NCI-H345 (cell line): Measurements from ENCODE around the gene MBOAT1.

ENCODE experiments used
- DNase-seq: peaks from one replicate; lab custom pipeline; 2025; lab: John Stamatoyannopoulos, UW

Gene MBOAT1

DNA sequence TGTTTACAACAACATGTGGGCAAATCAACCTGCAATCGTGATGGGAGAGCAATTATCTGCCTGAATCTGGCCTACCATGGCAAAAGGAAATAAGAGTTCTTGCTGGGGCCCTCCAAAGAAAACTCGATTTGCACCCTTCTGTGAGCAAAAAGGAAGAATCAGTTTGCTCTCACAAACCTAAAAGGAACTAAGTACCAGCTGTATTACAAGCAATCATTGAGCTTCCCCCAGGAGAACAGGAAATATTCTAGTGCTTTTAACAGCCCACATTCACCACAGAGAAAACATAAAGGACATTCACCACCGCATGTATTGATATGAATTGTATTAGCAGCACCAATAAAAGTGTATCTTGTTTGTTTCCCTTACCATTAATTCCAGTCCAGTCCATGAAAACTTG lies 75.0 kb downstream of the MBOAT1 start:
- no peak for DNase-seq

DNA sequence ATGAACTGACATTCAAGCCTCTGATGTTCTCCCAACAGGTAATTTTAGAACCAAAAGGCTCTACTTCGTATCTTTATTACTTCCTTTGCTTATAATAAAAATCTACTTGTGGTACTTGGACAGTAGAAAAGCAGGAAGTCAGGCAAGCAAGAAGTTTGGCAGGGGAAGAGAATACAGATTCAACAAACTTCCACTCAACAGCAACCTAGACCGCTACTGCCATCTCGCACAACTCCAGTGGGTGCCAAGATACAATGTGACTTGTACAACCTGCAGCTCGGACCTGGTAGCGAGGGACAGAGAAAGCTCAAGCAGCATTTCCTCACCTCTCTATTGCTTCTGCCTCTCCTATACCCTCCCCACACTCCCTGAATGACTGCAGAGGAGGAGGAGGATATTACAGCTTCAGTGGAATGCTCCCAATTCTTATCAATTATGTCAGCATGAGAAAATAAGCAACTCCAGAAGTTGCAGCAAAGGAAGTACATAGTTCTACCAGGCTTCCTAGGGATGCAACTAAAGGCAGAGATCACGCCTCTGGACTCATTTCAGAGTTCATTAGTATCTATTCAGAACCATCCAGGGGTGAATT lies 76.5 kb downstream of the MBOAT1 start:
- DNase-seq: no peak

GRCh38 chr6:20134613-20135012 lies 77.7 kb downstream of the MBOAT1 start:
- DNase-seq: no peak

DNA sequence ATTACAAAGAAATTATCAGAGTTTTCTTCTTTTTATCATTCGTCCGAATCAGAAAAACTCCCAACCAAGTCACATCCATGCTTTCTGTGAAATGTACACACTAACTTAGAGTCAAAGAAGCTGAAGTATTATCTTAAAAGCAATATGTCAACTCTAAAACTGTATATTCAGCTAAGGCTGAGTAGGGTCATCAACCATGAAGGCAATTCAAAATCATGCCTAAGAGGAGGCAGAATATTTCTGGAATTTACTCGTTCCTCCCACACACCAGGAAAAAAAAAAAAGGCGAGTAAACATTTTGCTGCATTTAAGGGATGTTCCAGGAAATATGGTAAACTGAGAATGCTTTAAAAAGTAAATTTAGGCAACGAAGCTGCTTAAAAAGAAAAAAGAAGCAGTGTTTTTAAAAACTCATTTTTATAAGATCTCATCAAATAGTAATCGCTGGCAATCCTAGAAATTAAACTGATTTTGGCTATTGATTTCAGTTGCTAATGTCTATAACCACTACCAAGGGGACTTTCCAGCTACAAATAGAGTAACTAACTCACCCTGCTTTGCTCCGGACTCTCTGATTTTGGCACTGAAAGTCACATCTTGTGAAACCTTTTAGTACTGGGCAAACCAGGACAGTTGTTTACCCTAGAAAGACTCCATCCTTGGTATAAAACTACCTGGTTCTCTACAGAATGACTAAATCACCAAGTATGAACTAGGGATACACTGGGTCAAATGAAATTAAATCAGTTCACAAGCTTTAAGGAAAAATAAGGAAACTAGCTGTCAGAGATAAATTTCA lies 82.8 kb downstream of the MBOAT1 start:
- DNase-seq: no peak

- DNase-seq: no peak
Measured at GRCh38 chr6:20128018-20128417, 84.3 kb downstream of the MBOAT1 start.

DNA sequence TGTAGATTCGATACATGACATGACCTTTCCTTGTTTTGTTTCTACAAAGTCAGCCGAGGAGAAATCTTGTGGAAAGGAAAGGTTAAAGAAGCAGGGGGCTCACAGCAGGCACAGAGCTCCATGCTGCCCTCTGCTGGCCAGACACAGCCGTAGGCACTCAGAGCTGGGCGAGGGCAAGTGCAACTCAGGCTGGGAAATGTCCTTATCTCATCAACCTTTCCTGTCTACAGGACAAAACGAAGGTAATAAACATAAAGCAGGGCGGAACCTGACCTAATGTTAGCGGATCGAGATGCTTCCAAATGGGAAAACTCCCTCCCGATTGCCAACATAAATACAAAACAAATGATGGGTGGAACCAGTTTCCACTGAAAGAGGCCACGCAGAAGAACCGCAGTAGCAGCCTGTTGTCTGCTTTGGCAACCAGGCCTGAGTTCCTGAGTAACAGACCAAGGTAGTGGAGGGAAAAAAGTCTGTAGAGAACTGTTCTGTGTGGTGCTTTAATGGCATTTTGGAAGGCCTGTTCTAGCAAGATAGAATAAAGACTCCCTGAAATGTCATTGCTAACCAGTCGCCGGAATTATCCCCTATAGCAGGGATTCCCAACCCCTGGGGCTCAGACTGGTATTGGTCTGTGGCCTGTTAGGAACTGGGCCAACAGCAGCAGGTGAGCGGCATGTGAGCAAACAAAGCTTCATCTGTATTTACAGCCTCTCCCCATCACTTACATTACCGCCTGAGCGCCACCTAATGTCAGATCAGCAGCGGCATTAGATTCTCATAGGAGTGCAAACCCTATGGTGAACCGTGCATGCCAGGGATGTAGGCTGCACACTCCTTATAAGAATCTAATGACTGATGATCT lies 85.2 kb downstream of the MBOAT1 start:
- DNase-seq: peak; percentile 95

GRCh38 chr6:20126102-20126752 lies 86.0 kb downstream of the MBOAT1 start:
- no peak for DNase-seq

- no peak for DNase-seq
Measured at GRCh38 chr6:20124545-20124944, 87.7 kb downstream of the MBOAT1 start.

DNA sequence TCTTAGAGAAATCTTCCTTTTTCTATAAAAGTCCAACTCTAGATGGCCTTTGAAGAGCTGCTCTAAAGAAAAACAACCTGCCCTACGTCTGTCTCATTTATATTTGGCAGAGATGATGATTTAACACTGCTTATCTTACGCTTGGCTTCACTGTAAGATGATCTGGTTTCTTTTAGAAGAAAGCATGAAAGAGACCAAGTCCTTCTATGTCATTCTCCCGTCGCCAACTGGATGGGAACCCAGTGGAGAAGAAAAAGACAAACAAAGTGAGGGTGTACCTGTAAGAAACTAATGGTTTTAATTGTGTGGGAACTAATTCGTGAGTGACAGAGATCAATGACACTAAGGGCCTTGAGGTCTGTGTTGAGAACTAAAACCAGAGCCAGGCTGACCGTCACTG lies 92.8 kb downstream of the MBOAT1 start:
- DNase-seq: no peak

GRCh38 chr6:20118892-20119291 lies 93.4 kb downstream of the MBOAT1 start:
- DNase-seq: no peak

DNA sequence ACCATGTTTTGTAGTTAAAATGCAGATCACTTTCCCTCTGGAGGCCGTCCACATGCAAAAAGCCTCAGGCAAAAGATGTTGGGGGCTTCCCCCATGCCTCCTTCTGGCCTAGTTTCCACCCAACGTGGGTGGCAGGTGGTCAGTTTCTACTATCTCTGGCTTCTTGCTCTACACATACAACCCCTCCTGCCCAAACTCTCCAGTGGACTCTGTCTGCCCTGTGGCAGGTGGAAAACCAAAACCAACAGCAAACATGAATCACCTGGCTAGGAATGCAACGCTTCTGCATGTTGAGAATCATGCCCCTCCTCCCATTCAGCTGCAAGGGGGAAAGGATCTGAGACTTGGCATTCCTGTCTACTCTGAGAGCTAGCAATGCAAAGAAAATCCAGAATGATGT lies 94.8 kb downstream of the MBOAT1 start:
- no peak for DNase-seq

DNA sequence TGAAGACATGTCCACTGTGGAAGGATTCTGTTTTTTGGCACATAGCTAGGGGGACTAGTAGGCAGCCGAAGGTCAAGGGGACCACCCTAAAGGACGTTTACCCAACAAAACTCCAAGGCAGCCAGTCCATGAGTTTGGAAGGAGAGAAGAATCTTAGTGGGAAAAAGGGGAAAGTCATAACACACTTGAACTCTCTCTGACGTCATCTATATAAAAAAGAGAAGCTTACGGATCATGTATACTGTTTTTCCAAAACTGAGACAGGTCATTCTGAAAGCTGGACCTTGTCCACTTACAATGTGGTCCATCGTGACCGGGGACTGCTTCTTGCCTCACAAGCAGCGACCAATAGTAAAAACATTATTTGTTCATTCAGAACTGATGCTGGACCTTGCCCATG lies 95.5 kb downstream of the MBOAT1 start:
- DNase-seq: no peak

DNA sequence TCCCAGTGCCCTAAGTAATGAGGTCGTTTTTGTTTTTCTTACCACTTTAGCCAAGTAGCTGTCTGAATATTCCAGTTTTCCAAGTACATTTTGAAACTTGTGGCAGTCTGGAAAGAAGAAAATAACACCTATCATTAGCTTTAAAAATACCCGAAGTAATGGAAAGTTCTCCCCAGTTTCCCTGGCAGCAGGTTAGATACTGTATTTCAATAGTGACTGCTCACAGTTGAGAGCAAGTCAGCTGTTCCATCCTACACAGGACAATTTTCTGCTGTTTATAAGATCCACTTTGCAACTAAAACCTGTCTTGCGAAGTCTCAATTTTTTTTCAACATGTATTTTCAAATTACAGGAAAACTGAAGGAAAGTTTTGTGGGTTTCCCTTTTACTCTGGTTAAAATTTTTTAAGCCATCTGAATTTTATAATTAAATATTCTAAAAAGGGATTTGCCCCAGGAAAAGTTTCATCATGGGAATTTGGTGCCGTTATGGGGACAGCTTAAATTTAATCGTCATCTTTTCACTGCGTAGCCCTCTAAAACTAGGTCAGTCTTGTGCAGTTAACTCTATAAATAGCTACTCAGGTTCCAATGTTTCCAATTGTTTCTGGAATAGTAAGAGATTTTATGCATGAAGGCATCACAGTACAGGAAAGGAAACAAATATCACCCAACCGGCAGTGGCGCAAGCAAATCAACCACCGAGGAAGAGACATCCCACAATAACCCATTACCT lies 96.9 kb downstream of the MBOAT1 start:
- DNase-seq: no peak

GRCh38 chr6:20113649-20114224 lies 98.5 kb downstream of the MBOAT1 start:
- DNase-seq: no peak

DNA sequence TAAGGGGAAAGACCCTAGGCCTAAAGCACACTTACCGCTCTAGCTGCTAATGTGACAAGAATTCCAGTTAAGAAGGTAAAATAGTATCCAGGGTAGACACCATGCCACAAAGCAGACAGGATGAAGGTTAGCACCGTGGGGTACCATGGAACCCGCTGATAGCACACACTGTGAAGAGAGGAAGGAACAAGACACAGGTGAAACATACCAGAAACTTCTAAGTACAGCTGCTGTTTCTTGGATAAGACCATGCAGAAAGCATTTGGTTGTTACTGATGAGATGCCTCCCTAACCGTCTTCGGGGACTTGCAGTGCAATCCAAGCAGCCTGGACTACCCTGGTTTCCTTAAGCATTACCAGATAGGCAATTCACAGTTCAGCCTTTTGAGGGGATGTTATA lies 99.4 kb downstream of the MBOAT1 start:
- DNase-seq: no peak

DNA sequence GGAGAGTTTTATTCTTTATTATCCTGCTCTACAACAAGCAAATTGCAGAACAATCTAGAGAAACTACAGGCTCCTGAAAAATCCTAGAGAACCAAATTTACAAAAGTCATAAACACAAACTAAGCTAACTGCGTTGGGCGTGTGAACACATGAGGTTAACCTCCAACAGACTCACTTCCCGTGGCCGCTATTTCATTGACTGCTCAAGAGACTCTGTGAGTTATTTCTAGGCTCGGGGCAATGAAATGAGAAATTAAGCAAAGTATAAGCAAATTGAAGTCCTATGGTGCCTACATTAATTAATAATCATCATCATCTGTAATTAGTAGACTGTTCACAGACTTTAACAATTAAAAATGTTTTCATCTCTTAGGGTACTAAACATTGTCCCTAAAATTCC lies 100.0 kb downstream of the MBOAT1 start:
- DNase-seq: no peak

DNA sequence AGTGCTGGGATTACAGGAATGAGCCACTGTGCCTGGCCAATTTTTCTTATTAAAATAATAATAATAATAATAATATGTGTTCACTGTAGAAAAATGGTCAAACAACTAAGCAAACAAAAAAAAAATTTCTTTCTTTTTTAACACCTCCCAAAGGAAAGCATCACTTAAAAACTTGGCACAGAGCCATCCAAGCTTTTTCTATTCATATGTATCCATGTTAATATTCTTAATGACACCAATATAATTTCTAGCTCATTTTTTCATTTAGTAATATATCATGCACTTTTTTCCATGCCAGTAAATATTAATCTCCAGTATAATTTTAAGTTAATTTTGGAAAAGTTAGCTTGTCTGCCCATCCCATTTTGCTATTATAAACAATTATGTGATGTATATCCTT lies 101.8 kb downstream of the MBOAT1 start:
- no peak for DNase-seq

- DNase-seq: no peak
Measured at GRCh38 chr6:20109526-20109925, 102.7 kb downstream of the MBOAT1 start.

DNA sequence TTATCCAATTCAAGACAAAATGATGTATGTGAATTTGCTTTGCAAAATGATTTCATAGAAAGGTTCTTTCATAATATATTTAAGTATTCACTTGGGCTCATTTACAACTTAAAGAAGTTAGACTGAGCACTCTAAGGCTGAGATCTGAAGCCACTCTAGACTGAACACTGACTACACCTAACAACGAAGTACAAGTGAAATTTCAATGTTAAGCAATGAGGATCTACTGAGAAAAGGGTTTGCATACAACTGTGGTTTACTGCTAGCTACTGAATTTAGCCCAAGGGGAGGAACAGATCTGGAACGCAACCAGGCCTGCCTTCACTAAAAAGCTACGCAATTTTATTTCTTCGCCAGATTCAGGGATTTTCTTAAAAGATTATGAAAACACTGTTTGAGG lies 106.4 kb downstream of the MBOAT1 start:
- no peak for DNase-seq

DNA sequence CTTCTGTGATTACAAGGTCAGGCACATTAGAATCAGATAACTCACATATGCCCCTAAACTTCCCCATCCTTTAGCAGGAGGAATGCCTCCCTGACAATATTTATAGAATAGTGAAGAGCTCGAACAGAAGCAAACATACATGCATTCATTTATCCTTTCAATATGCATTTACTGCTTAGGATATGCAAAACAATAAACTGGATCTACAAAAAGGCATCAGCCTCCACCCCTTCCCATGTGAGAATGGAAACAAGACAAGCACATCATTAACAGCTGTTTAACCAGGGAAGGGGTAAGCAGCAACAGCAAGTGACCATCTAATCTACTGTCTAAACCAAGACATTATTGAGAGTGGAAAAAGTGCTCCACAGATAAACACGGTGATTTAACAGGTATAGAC lies 107.6 kb downstream of the MBOAT1 start:
- DNase-seq: no peak

DNA sequence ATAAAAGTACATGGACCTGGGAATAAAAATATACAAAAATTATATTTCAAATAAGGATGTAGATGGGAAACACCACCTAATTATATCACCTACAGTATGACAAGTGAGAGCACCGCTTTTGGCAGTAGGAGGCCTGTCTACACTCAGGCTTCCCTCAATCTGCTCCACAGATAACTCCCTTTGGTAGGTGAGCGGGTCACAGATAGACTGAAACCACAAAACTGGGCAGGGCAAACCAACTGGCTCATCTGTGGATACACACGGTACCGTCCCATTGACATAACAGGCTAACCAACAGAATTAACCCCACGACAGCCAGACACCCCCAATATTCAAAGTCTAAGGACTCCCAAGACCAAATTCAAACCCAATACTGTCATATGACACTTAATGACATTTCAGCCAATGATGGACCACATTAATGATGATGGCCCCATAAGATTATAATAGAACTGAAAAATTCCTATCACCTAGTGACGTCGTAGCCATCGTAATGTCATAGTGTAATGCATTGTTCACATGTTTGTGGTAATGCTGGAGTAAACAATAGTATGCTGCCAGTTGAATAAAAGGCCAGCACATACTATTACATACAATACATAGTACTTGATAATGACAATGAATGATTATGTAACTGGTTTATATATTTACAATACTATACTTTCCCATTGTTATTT lies 109.7 kb downstream of the MBOAT1 start:
- DNase-seq: no peak
